GM23338 (cell line): ENCODE measurements around the gene RNF20. TPM values are rescaled to one million over a fixed set of nuclear protein-coding genes. Genes with fewer than 3 reads are reported as not detected.

Experiments
- ATAC-seq: fragments of 200-7000 bp; cut with Tn5 transposase; 3 replicates; pipeline ENCODE4 v1.9.1; 2020
- DNase-seq: peaks from one replicate; pipeline ENCODE4 v3.0.0-alpha.2; 2015; ENCODE audit warnings: low spot score
- H2AFZ ChIP-seq: fragments of 200-600 bp; sonication (generic); 2 replicates; pipeline ENCODE4 v1.8.0; 2016; ENCODE audit warnings: antibody characterized with exemption, mild to moderate bottlenecking, moderate library complexity
- H3F3A ChIP-seq: fragments of 200-600 bp; sonication (generic); replicated peaks from 2 replicates; pipeline ENCODE4 v1.8.0; 2017; ENCODE audit warnings: antibody characterized with exemption, mixed run types, low read depth
- H3K27ac ChIP-seq: fragments of 200-600 bp; sonication (generic); 2 replicates; pipeline ENCODE4 v1.6.1; 2016; ENCODE audit warnings: low read depth
- H3K27me3 ChIP-seq: fragments of 200-600 bp; sonication (generic); 2 replicates; pipeline ENCODE4 v1.8.0; 2016; ENCODE audit warnings: mild to moderate bottlenecking, mixed run types, moderate library complexity; ENCODE audit not compliant: insufficient read depth
- H3K36me3 ChIP-seq: fragments of 200-600 bp; sonication (generic); 2 replicates; pipeline ENCODE4 v1.8.0; 2016; ENCODE audit warnings: mild to moderate bottlenecking; ENCODE audit not compliant: insufficient read depth
- H3K4me1 ChIP-seq: fragments of 200-600 bp; sonication (generic); 2 replicates; pipeline ENCODE4 v1.8.0; 2016; ENCODE audit warnings: mild to moderate bottlenecking, moderate library complexity; ENCODE audit not compliant: insufficient read depth
- H3K4me2 ChIP-seq: fragments of 200-600 bp; sonication (generic); 2 replicates; pipeline ENCODE4 v1.7.1; 2017; ENCODE audit warnings: mixed run types
- H3K4me3 ChIP-seq: fragments of 200-600 bp; sonication (generic); 2 replicates; pipeline ENCODE4 v1.6.1; 2016; ENCODE audit warnings: mixed run types
- H3K79me2 ChIP-seq: fragments of 200-600 bp; sonication (generic); replicated peaks from 2 replicates; pipeline ENCODE4 v1.8.0; 2017; ENCODE audit warnings: mild to moderate bottlenecking; ENCODE audit not compliant: insufficient read depth
- H3K9me2 ChIP-seq: fragments of 200-600 bp; sonication (generic); 2 replicates; pipeline ENCODE4 v1.8.0; 2017; ENCODE audit not compliant: insufficient read depth
- H4K20me1 ChIP-seq: fragments of 200-600 bp; sonication (generic); replicated peaks from 2 replicates; pipeline ENCODE4 v1.8.0; 2017; ENCODE audit warnings: mild to moderate bottlenecking; ENCODE audit not compliant: insufficient read depth
- H3K27ac Mint-ChIP-seq: 2 replicates; pipeline ENCODE4 v1.8.0; 2020; ENCODE audit warnings: inconsistent platforms, mild to moderate bottlenecking, moderate library complexity, mixed read lengths
- H3K27me3 Mint-ChIP-seq: 3 replicates; pipeline ENCODE4 v1.8.0; 2022; ENCODE audit warnings: low read depth, mild to moderate bottlenecking, moderate library complexity, mixed read lengths, inconsistent platforms; ENCODE audit not compliant: insufficient read depth, poor library complexity
- H3K36me3 Mint-ChIP-seq: 3 replicates; pipeline ENCODE4 v1.8.0; 2021; ENCODE audit warnings: low read depth, mild to moderate bottlenecking, inconsistent platforms, moderate library complexity, mixed read lengths
- H3K4me1 Mint-ChIP-seq: 3 replicates; pipeline ENCODE4 v1.8.0; 2020; ENCODE audit warnings: mild to moderate bottlenecking, inconsistent platforms, mixed read lengths
- H3K4me3 Mint-ChIP-seq: 3 replicates; pipeline ENCODE4 v1.8.0; 2021; ENCODE audit warnings: moderate library complexity, mild to moderate bottlenecking, inconsistent platforms, mixed read lengths
- H3K9me3 Mint-ChIP-seq: 3 replicates; pipeline ENCODE4 v1.8.0; 2020; ENCODE audit warnings: moderate library complexity, mild to moderate bottlenecking, inconsistent platforms, mixed read lengths
- CREB1 ChIP-seq: fragments of 250-450 bp; sonication (Bioruptor Pico); IDR thresholded peaks from 2 replicates; pipeline ENCODE4 v1.5.0; 2020; ENCODE audit warnings: low read depth, mild to moderate bottlenecking, moderate library complexity
- CTCF ChIP-seq, 2 experiments: fragments of 200-600 bp in 1 of 2; sonication (generic) in 1 of 2; conservative IDR thresholded peaks; 2 replicates each; pipeline versions ENCODE4 v1.5.1 to v1.6.1; 2016 to 2017; ENCODE audit warnings: antibody characterized with exemption in 2 of 2, low read depth in 2 of 2, mild to moderate bottlenecking in 2 of 2, moderate library complexity in 1 of 2
- EZH2 ChIP-seq: fragments of 200-600 bp; sonication (generic); IDR thresholded peaks from one replicate; pipeline ENCODE4 v1.8.0; 2017; ENCODE audit warnings: antibody characterized with exemption, mild to moderate bottlenecking, low read depth; ENCODE audit not compliant: unreplicated experiment
- REST ChIP-seq: IDR thresholded peaks from one replicate; pipeline ENCODE4 v1.6.1; 2018; ENCODE audit warnings: antibody characterized with exemption; ENCODE audit not compliant: unreplicated experiment
- ZNF114 ChIP-seq: fragments of 250-450 bp; sonication (Bioruptor Pico); IDR thresholded peaks from 2 replicates; pipeline ENCODE4 v1.5.0; 2020; ENCODE audit warnings: mild to moderate bottlenecking, moderate library complexity
- ZNF331 ChIP-seq: fragments of 250-450 bp; sonication (Bioruptor Pico); IDR thresholded peaks from 2 replicates; pipeline ENCODE4 v1.5.0; 2020; ENCODE audit warnings: low read depth, mild to moderate bottlenecking, moderate library complexity
- ZNF462 ChIP-seq: fragments of 250-450 bp; sonication (Bioruptor Pico); IDR thresholded peaks from 2 replicates; pipeline ENCODE4 v1.5.0; 2020; ENCODE audit warnings: mild to moderate bottlenecking, moderate library complexity
- polyA plus RNA-seq: library from polyadenylated mRNA; unstranded; fragments of >200 nt; fragmentation: Nextera tagmentation; extraction: Ambion mirVana; gene quantifications from 2 replicates; pipeline ENCODE4 v1.2.1, GENCODE V29; 2016
- total RNA-seq: library from RNA; depleted of rRNA; stranded (reverse); fragments of >200 nt; shearing (Covaris generic); gene quantifications from 2 replicates; pipeline ENCODE4 v1.2.3, GENCODE V29; 2014

The RNF20 gene
- total and polyA plus RNA-seq, 2 experiments from 2014 or later = 33.6 to 36.2 TPM

- H3K27ac ChIP-seq = no peak overlapping the region
- no peaks in the 10 kb centered on the region for H3K27me3 ChIP-seq
- no peaks in the 10 kb centered on the region for H4K20me1 ChIP-seq
- peaks cover 8% of the 10 kb centered on the region for H3K9me2 ChIP-seq
- H2AFZ ChIP-seq = no peak overlapping the region
- peaks cover 20% of the 10 kb centered on the region for H3K4me1 Mint-ChIP-seq
- no peak for TF ChIP-seq REST
- TF ChIP-seq ZNF114 (CRISPR knock-in tag) = no peak
- TF ChIP-seq EZH2 = no peak
- TF ChIP-seq CREB1 (CRISPR knock-in tag) = no peak
- no peak for TF ChIP-seq ZNF462 (CRISPR knock-in tag)
- TF ChIP-seq CTCF (conservative IDR thresholded peaks at IDR 0.05; ENCODE audit: low read depth in 2 of 2) = peak; percentile 66 to 67
- no peak for TF ChIP-seq ZNF331 (CRISPR knock-in tag)
- H3K4me1 ChIP-seq = peaks cover 26% of the 10 kb centered on the region
- H3K4me3 ChIP-seq = no peak overlapping the region
- no peak overlapping the region for H3K4me2 ChIP-seq
- H3K36me3 ChIP-seq = peaks cover 27% of the 10 kb centered on the region; the same call in 1 of the 2 replicates
- H3F3A ChIP-seq = no peaks in the 10 kb centered on the region
- ATAC-seq (no peak), DNase-seq (peak; percentile 65)
- no peak overlapping the region for H3K27ac Mint-ChIP-seq
- H3K9me3 Mint-ChIP-seq = no peaks in the 10 kb centered on the region
- H3K79me2 ChIP-seq = no peaks in the 10 kb centered on the region
- peaks cover 43% of the 10 kb centered on the region for H3K36me3 Mint-ChIP-seq
- no peak overlapping the region for H3K4me3 Mint-ChIP-seq
- no peaks in the 10 kb centered on the region for H3K27me3 Mint-ChIP-seq
Measured at GRCh38 chr9:101566904-101567724, 33.5 kb downstream of the RNF20 start.
